Amygdala (tissue), 56 donors: Measurements from ENCODE around the gene PSMA2.
"Not testable (repeated sequence)": the region's sequence is repeated elsewhere in the genome, so short reads cannot be mapped to it uniquely, and the experiment has no call there.

Experiments
- DNase-seq, 56 donors: peaks; one replicate each; lab custom pipeline; 2025; lab: John Stamatoyannopoulos, UW

PSMA2 gene

GRCh38 chr7:42910306-42910705, 21.7 kb downstream of the PSMA2 start:
- DNase-seq, result peak in 29 of 56 donors; percentile 3 to 71 (median 27)

GRCh38 chr7:42907316-42907715, 24.7 kb downstream of the PSMA2 start:
- no peak for DNase-seq

GRCh38 chr7:42906181-42906580, 25.8 kb downstream of the PSMA2 start:
- DNase-seq, result no peak

- DNase-seq, result no peak
Observed at GRCh38 chr7:42902331-42902730, 29.6 kb downstream of the PSMA2 start.

- DNase-seq, result no peak
Observed at GRCh38 chr7:42900842-42901241, 31.1 kb downstream of the PSMA2 start.

- no peak for DNase-seq
Observed at GRCh38 chr7:42893346-42894240, 38.4 kb downstream of the PSMA2 start.

GRCh38 chr7:42886893-42887505, 45.0 kb downstream of the PSMA2 start:
- DNase-seq, result no peak

GRCh38 chr7:42886129-42886528, 45.8 kb downstream of the PSMA2 start:
- no peak for DNase-seq

GRCh38 chr7:42885183-42885582, 46.8 kb downstream of the PSMA2 start:
- not testable (repeated sequence) for DNase-seq

GRCh38 chr7:42883950-42884349, 48.0 kb downstream of the PSMA2 start:
- DNase-seq, result peak in 11 of 56 donors; percentile 4 to 43 (median 19)

- no peak for DNase-seq
Observed at GRCh38 chr7:42880392-42880791, 51.6 kb downstream of the PSMA2 start.

- no peak for DNase-seq
Observed at GRCh38 chr7:42878303-42878702, 53.7 kb downstream of the PSMA2 start.

GRCh38 chr7:42877862-42878261, 54.1 kb downstream of the PSMA2 start:
- no peak for DNase-seq

GRCh38 chr7:42876182-42877068, 55.5 kb downstream of the PSMA2 start:
- peak in 10 of 56 donors; percentile 5 to 62 (median 17) for DNase-seq

GRCh38 chr7:42869131-42870020, 62.6 kb downstream of the PSMA2 start:
- no peak for DNase-seq

- no peak for DNase-seq
Observed at GRCh38 chr7:42868480-42868879, 63.5 kb downstream of the PSMA2 start.
